NB4 (cell line): ENCODE measurements around the gene ENO3.

ENCODE experiments used
- DNase-seq: peaks from one replicate; pipeline ENCODE4 v3.0.0; 2010; ENCODE audit warnings: low read depth
- H3K4me3 ChIP-seq: one replicate; pipeline ENCODE4 v1.5.1; 2011; ENCODE audit warnings: mild to moderate bottlenecking, low read depth, low read length, moderate library complexity
- CTCF ChIP-seq: IDR thresholded peaks from one replicate; pipeline ENCODE4 v1.5.1; 2012; ENCODE audit warnings: low read depth, low read length
- MAX ChIP-seq: IDR thresholded peaks from 2 replicates; pipeline ENCODE4 v1.6.1; 2011; ENCODE audit warnings: low read depth, low read length
- MYC ChIP-seq: IDR thresholded peaks from 2 replicates; pipeline ENCODE4 v1.6.1; 2011; ENCODE audit warnings: low read depth, low read length
- POLR2A ChIP-seq: IDR thresholded peaks from 2 replicates; pipeline ENCODE4 v1.6.1; 2011; ENCODE audit warnings: mild to moderate bottlenecking; ENCODE audit not compliant: insufficient read length; ENCODE audit errors: extremely low read depth

ENO3 gene

GRCh38 chr17:4940555-4941318 lies 10.2 kb upstream of the ENO3 start:
- TF ChIP-seq MYC (no peak), POLR2A (no peak), CTCF (no peak), MAX (no peak)
- peak; percentile 59 for DNase-seq
- H3K4me3 ChIP-seq, result peak overlapping the region; percentile 84

- DNase-seq, result no peak
- peak overlapping the region; percentile 84 for H3K4me3 ChIP-seq
- no peak for TF ChIP-seq MYC
- TF ChIP-seq MAX, result no peak
- no peak for TF ChIP-seq CTCF
- TF ChIP-seq POLR2A, result no peak
Measured at GRCh38 chr17:4941319-4941610, 9.7 kb upstream of the ENO3 start.

- no peak for DNase-seq
- TF ChIP-seq CTCF (no peak), POLR2A (no peak), MYC (no peak), MAX (no peak)
- H3K4me3 ChIP-seq, result peak overlapping the region; percentile 1
Measured at GRCh38 chr17:4942760-4943508, 8.0 kb upstream of the ENO3 start.

GRCh38 chr17:4944163-4944553 lies 6.8 kb upstream of the ENO3 start:
- peak; percentile 83 for DNase-seq
- TF ChIP-seq MAX, result no peak
- TF ChIP-seq CTCF, result no peak
- TF ChIP-seq POLR2A, result no peak
- TF ChIP-seq MYC, result no peak

GRCh38 chr17:4944554-4945175 lies 6.3 kb upstream of the ENO3 start:
- TF ChIP-seq CTCF, result no peak
- no peak for TF ChIP-seq MAX
- TF ChIP-seq MYC, result no peak
- TF ChIP-seq POLR2A, result no peak
- peak overlapping the region; percentile 95 for H3K4me3 ChIP-seq
- no peak for DNase-seq

More at GRCh38 chr17:4944163-4944553, 6.8 kb upstream of the ENO3 start:
- H3K4me3 ChIP-seq, result peak overlapping the region; percentile 95
